Mammary epithelial cell (primary cell): ENCODE data around the gene SEL1L.

Experiments
- EZH2 ChIP-seq: IDR thresholded peaks from 2 replicates; pipeline ENCODE4 v1.6.1; 2012; ENCODE audit warnings: low read length, inconsistent platforms, borderline replicate concordance
- TF ChIP-seq, protein P1 (sequence below), 2 donors: IDR thresholded peaks in 1 of 2; conservative IDR thresholded peaks in 1 of 2; 2 replicates each; pipeline ENCODE4 v1.5.1; 2011 to 2012; ENCODE audit warnings: inconsistent platforms in 2 of 2, low read length in 2 of 2, mild to moderate bottlenecking in 2 of 2, control low read depth in 1 of 2, low read depth in 1 of 2; ENCODE audit not compliant: insufficient read depth in 1 of 2; ENCODE audit errors: extremely low read depth in 1 of 2

DNA sequence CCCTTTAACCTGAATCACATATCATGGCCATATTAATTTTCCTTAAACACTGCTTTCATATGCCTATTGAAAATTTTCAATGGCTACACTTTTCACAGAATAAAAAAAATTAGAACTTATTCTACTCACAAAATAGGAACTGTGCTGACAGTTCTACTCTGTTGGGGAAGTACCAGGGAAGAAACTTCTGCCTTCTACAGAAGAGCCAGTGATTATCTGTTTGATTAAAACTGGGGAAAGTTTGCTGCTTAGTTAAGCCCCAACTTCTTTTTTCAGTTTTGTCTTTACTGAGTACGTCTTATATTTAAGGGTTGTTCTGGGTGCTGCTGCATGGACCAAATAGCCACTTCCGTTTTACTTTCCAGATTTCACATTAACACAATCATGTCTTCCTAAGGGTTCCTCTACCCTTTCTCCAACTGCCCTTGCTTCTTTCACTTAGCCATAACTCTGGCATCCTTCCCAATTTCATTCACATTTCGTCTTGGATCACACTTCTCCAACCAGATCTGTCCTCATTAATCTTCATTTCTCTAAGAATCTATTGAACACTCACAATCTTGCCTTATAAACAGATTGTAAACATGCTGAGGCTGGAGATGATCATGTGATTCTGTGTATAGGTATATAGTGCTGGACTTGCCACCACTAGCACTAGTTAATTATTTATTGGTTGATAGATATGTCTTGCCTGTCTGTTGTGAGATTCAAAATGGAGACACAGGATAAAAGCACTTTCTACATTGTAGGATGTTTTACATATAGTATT is 1.9 kb upstream of the SEL1L start:
- TF ChIP-seq, protein P1, sequence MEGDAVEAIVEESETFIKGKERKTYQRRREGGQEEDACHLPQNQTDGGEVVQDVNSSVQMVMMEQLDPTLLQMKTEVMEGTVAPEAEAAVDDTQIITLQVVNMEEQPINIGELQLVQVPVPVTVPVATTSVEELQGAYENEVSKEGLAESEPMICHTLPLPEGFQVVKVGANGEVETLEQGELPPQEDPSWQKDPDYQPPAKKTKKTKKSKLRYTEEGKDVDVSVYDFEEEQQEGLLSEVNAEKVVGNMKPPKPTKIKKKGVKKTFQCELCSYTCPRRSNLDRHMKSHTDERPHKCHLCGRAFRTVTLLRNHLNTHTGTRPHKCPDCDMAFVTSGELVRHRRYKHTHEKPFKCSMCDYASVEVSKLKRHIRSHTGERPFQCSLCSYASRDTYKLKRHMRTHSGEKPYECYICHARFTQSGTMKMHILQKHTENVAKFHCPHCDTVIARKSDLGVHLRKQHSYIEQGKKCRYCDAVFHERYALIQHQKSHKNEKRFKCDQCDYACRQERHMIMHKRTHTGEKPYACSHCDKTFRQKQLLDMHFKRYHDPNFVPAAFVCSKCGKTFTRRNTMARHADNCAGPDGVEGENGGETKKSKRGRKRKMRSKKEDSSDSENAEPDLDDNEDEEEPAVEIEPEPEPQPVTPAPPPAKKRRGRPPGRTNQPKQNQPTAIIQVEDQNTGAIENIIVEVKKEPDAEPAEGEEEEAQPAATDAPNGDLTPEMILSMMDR (conservative IDR thresholded peaks at IDR 0.05 in 1 of 2, IDR thresholded peaks at IDR 0.05 in 1 of 2; ENCODE audit: extremely low read depth in 1 of 2, insufficient read depth in 1 of 2, low read depth in 1 of 2, low read length in 2 of 2) = no peak
- TF ChIP-seq EZH2 = no peak
